HG03135 (cell line): ENCODE data around the gene WIPF2.

Experiments
- ATAC-seq: cut with Tn5 transposase; IDR thresholded peaks from one replicate; pipeline ENCODE4 v1.9.1; 2021; ENCODE audit warnings: mild to moderate bottlenecking, moderate library complexity; ENCODE audit not compliant: unreplicated experiment

Gene WIPF2

GRCh38 chr17:40244255-40244654, 25.2 kb downstream of the WIPF2 start:
- no peak for ATAC-seq

DNA sequence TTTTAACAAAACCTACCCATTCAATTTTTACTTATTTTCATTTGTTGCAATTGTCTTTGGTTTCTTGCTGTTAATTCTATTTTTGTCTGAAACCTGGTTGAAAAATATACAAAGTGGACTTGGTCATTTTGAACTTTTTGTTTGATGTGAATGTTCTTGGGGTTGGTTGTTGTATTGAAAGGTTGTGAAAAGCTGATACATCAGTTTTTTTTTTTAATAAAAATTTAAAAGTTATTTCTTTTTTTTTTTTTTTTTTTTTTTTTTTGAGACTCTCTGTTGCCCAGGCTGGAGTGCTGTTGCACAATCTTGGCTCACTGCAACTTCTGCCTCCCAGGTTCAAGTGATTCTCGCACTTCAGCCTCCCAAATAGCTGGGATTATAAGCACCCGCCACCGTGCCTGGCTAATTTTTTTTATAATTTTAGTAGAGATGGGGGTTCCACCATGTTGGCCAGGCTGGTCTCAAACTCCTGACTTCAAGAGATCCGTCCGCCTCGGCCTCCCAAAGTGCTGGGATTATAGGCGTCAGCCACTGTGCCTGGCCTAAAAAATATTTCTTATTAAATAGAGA, 28.9 kb downstream of the WIPF2 start:
- ATAC-seq = no peak

DNA sequence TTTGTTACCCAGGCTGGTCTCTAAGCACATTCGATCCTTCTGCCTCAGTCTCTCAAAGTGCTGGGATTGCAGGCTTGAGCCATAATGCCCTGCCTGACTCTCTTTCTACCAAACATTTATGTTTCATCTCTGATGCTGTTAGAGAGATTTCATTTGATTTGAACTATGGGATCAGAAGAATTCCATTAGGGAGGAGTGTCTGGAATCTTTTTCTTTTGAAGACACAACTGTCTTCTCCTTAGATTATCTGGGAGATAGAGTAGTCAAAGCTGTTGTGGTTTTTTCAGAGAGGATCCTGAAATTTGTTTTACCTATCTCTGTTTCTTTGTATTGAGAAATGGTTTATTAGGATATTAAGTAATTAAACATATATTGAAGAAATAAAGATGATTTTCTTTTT, 29.4 kb downstream of the WIPF2 start:
- ATAC-seq = no peak

DNA sequence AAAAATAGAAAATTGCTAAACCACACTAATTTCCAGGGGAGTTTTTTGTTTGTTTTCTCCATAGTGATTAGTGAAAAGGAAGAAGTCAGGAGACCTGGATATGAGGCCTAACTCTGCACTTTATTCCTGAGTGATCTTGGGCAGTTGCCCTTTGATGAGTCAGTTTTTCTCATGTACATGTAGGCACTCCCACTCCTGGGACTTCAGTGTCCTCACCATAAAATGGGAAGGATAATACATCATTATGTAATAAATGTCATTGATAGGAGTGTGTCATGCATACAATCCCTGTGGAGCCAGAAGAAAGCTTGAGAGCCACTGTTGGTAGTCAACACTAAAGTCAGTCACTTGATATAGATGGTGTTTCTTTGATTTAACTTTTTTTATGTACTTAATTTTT, 32.5 kb downstream of the WIPF2 start:
- ATAC-seq = no peak

- ATAC-seq = no peak
Observed at GRCh38 chr17:40253565-40253964, 34.5 kb downstream of the WIPF2 start.

DNA sequence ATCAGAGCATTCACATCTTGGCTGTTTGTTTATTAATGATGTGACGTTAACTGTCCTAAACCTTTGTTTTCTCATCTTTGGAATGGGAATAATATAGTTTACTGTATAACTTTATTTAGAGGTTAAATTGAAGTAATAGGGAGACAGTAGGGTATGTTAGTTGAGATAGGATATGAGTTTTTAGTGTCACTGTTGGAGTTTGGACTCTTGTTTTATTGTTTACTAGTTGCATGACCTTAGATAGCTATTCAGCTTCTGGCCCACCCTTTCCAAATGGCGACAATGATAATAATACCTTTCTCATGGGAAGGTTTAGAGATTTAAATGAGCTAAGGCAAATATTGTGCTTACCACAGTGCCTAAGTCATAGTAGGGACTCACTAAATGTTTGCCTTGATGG, 40.4 kb downstream of the WIPF2 start:
- no peak for ATAC-seq

- ATAC-seq = no peak
Observed at GRCh38 chr17:40260528-40260927, 41.4 kb downstream of the WIPF2 start.

- no peak for ATAC-seq
Observed at GRCh38 chr17:40264458-40265185, 45.5 kb downstream of the WIPF2 start.

GRCh38 chr17:40265337-40265736, 46.2 kb downstream of the WIPF2 start:
- no peak for ATAC-seq

DNA sequence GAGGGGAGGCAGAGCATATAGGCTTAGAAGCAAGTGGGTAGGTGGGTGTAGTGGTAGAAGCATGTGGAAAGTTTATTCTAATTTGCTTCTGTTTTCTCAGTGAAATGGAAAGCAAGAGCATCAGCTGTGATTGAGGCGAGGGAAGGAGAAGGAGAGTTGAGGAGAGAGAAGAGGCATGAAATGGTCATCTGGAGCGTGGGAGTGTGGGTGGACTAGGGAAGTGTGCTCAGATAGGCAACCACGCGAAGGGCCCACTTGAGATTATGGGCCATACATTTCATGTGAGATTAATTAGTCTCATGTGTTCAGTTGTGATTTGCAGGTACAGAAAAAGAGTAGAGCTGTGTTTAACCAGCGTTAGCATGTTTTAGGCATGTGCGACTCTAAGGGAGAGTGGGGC, 47.8 kb downstream of the WIPF2 start:
- no peak for ATAC-seq

DNA sequence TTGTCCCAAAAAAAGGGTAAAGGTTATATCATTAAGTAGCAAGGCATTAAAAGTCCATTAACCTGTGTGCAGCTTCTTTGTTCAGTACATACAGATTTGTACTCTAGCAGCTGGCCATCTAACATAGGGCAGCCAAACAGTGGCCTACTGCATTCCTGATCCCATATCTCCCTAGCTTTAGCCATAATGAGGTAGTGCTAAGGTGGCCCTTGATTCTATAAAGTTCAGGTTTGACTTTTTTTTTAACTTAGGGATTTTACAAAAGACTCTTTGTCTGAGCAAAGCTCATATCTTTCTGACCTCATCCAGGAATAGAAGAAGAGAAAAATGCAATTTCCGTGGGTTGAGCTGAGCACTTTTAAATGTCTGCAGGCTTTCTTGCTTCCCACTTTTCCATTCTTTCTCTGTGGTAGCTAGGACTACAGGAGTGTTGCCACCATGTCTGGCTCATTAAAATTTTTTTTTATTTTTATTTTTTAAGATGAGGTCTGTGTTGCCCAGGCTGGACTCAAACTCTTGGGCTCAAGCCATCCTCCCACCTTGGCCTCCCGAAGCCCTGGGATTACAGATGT, 49.1 kb downstream of the WIPF2 start:
- no peak for ATAC-seq

GRCh38 chr17:40278414-40278813, 59.3 kb downstream of the WIPF2 start:
- no peak for ATAC-seq

- ATAC-seq = no peak
Observed at GRCh38 chr17:40279402-40279801, 60.3 kb downstream of the WIPF2 start.

GRCh38 chr17:40281663-40282062, 62.6 kb downstream of the WIPF2 start:
- ATAC-seq = no peak

DNA sequence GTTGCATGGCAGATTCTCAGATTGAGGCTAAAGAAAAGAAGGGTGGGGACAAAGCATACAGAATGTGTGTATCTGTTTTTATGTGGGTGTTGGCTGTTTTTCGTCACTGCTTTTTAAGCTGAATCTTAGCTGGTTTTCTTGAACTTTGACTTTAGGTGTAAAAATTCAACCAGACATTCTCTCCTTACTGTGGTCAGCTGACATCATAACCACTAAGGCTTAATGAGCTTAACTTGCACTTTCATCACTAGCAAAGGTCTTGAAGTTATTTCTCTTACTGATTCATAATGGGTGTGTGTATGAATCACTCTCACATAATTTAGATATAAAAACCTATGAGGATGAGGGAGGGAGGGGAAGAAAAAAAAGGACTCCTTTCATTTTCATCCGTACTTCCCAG, 64.6 kb downstream of the WIPF2 start:
- ATAC-seq = no peak

- ATAC-seq = no peak
Observed at GRCh38 chr17:40284085-40284713, 65.1 kb downstream of the WIPF2 start.

- ATAC-seq = no peak
Observed at GRCh38 chr17:40286473-40286872, 67.4 kb downstream of the WIPF2 start.

DNA sequence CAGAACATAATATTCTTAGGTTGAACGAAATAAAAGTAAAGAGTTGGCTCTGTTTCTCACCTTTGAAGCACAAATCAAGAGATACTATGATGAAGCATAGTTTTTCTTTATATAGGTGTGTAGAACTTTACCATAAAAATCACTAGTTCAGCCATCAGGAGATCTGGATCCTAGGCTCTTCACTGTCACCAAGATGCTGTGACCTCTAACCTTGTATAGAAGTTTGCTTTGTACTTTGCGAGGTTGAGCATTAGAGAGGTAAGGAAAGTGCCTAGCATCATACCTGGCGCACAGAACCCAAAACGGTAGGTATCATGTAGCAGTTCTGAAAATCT, 68.0 kb downstream of the WIPF2 start:
- ATAC-seq = no peak

- ATAC-seq = peak; percentile 92
Observed at GRCh38 chr17:40287494-40288369, 68.6 kb downstream of the WIPF2 start, which contains the start of gene CDC6. CDC6 (plus strand) TSS chr17:40287879; CDS start chr17:40289421, 1,542 bp downstream.

GRCh38 chr17:40290629-40291280, 71.7 kb downstream of the WIPF2 start:
- no peak for ATAC-seq

DNA sequence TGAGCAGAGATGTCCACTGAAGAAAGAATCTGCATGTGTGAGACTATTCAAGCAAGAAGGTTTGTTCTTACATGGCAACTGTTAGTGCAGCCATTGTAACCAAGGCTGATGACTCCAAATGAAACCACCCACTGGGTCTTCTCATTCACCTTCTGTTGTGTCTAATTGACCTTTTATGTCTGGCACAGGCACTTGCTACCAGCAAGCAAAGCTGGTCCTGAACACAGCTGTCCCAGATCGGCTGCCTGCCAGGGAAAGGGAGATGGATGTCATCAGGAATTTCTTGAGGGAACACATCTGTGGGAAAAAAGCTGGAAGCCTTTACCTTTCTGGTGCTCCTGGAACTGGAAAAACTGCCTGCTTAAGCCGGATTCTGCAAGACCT, 72.2 kb downstream of the WIPF2 start:
- no peak for ATAC-seq
